Measurements from ENCODE around the gene NAA40.
"Not testable (repeated sequence)": the region's sequence is repeated elsewhere in the genome, so short reads cannot be mapped to it uniquely, and the experiment has no call there.

NAA40 gene

GRCh38 chr11:63940786-63941185 lies 2.0 kb downstream of the NAA40 start:
- no peak for DNase-seq

DNA sequence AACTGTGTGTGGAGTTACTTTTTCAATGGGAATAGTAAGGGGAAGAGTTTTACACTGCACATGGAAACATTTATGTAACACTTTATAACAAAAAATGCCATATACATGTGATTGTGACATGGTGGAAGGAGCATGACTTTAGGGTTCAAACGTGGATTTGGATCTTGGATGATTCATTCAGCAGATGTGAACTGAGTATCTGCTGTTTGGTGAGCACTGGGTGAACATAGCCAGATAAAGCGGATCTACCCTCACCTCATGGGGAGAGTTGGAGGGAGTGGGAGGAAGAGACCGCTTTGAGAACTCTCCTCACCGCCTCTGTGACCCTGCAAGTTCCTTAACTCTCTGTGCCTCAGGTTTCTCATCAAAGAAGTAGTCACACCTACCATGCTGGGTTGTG lies 3.1 kb downstream of the NAA40 start:
- no peak for DNase-seq

DNA sequence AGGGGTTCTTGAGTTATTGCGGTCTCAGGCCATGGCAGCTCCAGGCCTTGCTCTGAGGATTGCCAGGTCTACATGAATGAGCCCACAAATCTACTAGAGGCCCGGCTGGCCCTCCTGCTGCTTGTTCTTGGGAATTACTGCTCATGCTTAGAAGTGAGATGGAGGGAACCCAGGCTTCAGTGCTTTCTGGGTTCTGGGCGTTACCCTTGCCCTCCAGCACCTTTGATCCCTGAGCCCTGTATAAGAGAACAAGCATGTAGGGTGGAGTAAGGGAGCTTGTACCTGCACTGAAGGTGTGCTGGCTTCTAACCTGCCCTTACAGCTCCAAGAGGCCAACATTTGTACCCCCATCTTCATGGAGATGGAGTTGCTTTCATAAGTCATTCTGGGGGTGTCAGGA lies 4.0 kb downstream of the NAA40 start:
- no peak for DNase-seq

DNA sequence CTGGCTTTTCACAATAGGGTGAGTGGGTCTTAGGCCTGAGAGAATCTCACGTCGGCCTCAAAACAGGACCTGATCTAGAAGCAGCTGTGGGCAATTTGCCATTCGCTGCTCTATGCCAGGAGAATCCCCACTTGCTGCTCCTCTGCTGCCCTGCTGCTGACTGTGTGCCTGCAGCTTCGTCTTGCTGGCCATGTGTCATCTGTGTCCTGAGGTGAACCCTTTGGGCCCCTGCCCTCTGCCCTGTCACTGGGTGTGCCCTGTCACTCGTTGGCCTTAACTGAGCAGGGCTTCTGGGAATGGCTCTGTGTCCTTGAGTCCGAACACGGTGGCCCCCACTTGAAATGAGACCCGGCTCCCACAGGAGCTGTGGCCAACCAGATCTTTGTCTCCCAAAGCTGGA lies 6.2 kb downstream of the NAA40 start:
- no peak for DNase-seq

DNA sequence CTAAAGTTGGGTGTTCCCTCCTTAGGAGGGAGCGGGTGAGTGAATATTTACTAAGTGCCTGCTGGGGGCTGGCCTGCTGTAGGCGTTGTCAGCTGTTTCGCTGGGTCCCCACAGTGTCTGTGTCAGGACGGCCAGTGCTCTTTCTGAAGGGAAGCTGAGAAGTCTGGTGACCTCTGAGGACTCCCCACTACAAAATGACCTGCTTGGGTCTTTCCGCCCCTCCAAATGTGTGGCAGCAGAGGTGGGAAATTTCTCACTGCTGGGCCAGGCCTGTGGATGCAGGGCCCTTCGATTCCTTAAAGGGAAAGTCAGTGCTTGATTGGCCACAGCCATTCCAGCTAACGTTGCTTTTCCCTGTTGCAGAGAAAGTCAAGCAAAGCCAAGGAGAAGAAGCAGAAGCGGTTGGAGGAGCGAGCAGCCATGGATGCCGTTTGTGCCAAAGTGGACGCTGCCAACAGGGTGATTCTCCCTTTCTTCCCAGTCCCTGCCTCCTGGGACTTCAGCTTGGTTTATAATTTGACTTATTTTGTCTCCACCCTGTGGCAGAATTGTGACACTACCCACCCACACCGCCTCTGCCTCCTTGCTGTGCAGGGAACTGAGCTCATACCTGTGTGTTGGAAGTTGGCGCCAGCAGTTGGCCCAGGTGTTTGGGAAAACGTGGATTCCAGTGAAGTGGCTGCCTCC lies 6.8 kb downstream of the NAA40 start:
- DNase-seq: peak; percentile 35 to 37

- no peak for DNase-seq
These were observed 13.2 kb downstream of the NAA40 start for GRCh38 chr11:63951779-63952536.

DNA sequence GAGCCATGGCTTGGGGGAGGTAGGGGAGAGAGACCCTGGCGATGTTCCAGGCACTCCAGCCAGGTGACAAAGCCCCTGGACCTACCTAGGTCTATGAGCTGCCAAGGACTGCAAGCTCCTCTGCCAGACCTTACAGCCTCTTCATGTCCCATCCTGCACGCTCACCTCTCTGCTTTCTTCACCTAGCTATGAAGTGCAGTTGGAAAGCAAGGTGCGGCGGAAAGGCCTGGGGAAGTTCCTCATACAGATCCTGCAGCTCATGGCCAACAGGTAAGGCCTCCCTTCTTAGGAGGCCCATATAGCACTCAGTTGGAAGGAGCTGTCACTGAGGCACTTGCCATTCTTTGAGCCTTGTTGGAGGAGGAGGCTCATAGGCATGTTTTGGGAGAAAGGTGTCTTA lies 13.8 kb downstream of the NAA40 start:
- no peak for DNase-seq

- no peak for DNase-seq
These were observed 19.2 kb downstream of the NAA40 start for GRCh38 chr11:63958008-63958407.

DNA sequence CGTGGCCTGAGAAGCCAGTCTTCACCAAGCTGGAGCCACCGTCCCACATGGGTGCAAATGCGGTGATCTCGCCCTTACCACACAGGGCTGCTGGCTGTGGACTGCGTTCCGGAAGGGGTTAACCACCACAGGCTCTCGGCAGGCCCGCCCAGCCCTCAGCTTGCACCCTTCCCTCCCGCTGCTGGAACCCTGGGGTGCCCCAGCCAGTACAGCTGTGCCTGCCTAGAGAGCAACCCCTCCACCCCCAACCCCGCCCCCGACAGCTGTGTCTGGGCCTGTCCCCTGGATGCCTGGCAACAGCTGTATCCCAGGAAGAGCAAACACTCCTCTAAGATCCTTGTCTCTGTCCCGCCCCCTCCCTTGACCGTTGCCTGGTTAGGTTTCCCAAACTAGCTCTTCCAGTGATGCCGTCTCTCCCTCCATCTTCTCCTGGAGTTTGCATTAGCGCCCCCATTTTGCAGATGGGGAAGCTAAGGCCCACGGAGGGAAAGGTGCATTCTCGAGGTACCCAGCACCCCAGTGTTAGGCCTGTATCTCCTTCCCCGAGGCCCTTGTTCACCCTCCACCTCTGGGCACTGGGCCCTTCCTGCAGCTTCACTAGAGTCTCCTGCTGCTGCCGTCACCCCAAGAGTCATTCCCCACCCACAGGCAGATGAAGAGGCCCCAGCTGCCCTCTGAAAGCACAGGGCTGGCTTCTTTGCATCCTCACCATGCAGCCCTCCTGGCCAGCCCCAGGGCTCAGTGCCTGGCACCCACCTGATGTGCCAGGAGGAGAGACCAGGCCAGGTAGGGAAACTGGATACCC lies 23.0 kb downstream of the NAA40 start:
- DNase-seq: no peak

- not testable (repeated sequence) for DNase-seq
These were observed 25.1 kb downstream of the NAA40 start for GRCh38 chr11:63963895-63964294.

DNA sequence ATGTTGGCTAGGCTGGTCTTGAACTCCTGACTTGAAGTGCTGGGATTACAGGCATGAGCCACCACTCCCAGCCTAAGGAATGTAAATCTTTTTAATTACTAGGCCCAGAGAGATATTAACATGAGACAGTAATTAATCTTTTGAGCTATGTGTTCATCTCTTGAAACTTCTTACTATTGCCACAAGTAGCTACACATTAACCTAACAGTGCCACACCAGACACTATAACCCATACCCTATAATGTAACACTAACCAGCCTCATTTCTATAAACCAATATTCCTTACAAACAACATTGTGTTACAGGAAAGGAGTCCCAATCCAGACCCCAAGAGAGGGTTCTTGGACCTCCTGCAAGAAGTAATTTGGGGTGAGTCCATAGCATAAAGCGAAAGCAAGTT lies 27.6 kb downstream of the NAA40 start:
- DNase-seq: no peak

DNA sequence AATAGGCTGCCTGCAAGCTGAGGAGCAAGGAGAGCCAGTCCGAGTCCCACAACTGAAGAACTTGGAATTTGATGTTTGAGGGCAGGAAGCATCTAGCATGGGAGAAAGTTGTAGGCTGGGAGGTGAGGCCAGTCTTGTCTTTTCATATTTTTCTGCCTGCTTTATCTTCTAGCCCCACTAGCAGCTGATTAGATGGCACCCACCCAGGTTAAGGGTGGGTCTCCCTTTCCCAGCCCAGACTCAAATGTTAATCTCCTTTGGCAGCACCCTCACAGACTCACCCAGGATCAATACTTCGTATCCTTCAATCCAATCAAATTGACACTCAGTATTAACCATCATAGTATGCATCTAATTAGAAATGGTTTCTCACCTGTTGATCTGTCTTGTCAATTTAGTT lies 30.7 kb downstream of the NAA40 start:
- no peak for DNase-seq

DNA sequence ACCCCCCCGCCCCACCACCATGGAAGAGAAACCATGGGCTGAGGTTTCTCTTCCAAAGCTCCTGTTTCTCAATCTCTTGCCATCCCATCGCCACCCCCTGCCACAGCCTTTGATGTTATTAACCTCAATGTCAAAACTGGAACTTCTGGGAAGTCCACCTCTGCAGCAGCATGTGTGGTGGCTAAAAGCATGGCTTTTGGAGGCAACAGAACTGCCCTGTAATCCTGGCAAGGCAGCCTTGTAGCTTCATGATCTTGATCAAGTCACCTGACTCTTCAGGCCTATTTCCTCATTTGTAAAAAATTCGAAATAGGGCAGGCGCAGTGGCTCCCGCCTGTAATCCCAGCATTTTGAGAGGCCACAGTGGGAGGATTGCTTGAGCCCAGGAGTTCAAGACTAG lies 32.1 kb downstream of the NAA40 start:
- DNase-seq: no peak

DNA sequence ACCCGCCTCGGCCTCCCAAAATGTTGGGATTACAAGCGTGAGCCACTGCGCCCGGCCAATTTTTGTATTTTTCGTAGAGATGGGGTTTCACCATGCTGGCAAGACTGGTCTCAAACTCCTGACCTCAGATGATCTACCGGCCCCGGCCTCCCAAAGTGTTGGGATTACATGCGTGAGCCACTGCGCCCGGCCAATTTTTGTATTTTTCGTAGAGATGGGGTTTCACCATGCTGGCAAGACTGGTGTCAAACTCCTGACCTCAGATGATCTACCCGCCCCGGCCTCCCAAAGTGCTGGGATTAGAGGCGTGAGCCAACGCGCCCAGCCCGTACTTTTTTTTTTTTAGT lies 35.1 kb downstream of the NAA40 start:
- DNase-seq: not testable (repeated sequence)

DNA sequence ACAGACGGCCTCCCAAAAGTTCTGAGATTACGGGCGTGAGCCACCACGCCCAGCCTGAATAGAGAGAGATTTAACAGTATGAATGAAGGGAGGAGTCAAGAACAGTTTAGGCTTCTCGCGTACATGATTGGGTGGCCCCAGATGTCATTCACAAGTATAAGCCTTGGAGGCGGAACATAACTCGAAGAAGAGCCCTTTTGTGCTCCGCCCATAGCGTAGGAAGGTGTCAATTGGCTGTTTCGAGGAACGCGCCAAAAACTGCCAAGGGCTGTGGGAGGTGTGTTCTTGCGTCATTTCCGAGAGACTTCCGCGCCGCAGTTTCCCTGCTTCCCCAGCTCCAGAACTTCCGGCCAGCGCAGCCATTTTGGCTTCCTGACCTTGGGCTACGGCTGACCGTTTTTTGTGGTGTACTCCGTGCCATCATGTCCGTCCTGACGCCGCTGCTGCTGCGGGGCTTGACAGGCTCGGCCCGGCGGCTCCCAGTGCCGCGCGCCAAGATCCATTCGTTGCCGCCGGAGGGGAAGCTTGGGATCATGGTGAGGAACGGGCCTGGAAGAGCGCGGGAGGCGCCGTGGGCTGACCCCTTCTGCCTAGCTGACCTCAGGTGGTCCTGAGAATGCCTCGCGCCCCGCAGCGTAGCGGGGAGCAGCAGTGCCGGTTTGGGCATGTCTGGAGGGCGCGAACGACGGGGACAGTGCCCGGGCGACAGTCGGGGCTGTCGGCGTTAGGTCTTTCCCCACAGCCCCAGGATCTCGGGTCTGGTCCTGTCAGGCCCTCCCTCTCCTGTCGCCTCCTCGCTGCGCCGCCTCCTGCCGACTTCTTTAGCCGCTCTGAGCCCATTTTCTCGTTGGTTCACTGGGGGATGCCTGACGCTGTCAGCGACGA lies 35.7 kb downstream of the NAA40 start, which contains the start of gene COX8A:
Gene COX8A, plus strand, starts transcription at position 362 of the 885 bp plus-strand sequence. Its CDS starts 61 bp downstream, at position 423.
- peak; percentile 86 to 92 for DNase-seq

GRCh38 chr11:63978551-63979239 lies 39.9 kb downstream of the NAA40 start:
- no peak for DNase-seq

- DNase-seq: no peak
These were observed 40.6 kb downstream of the NAA40 start for GRCh38 chr11:63979426-63979825.

DNA sequence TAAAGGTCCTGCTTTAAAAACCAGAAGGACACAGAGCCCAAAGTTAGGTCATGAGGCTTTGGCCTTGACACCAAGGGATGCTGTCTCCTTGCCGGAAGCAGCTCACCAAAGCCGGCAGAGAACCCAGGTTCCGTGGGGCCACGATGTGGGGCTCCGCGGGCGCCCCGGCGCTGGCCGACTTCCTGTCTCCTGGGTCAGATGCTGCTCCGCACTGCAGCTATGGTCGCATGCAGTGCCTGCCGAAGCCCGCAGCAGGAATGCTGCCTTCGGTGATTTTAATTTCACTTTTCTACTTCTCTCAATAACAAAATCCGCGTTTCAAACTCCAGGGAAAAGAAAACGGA lies 47.0 kb downstream of the NAA40 start:
- DNase-seq: peak; percentile 57

- DNase-seq: peak; percentile 76 to 82
These were observed 47.5 kb downstream of the NAA40 start, which contains the start of gene OTUB1 for GRCh38 chr11:63986156-63986931. TSS of gene OTUB1 (plus strand) at chr11:63986438. CDS start at chr11:63986457, 19 bp downstream.

DNA sequence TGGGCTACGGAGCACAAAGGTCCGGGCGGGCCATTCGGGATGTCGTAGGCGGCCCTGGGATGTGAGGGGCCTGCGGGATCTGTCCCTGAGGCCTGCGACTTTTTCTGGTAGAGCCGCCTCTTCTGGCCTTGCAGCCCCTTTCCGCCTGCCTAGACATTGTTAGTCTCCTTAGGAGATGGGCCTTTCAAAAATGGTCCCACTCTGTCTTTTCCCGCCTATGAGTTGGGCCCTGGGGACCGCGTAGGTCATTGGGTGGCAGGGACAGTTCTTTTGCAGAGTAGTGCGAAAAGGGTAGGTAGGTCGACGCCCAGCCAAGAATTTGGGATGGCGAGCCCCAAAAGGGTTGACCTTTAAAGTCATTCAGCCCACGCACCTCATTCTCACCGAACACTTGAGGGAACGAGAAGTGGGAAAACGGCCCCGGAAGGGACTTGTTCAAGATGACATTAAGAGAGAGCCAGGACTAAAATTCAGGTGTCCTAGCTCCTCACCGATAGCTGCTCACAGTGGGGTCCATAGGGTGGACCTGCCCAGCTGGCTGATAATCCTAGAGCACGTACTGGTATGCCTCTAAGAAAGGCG lies 48.2 kb downstream of the NAA40 start:
- DNase-seq: no peak

- DNase-seq: no peak
These were observed 52.8 kb downstream of the NAA40 start for GRCh38 chr11:63991558-63991957.

Measured in stimulated activated CD4-positive, alpha-beta T cell treated with anti-CD3 and anti-CD28 coated beads, Interleukin-2, amount 100 ng/mL, for 48 hours (primary cell).